Measurements from ENCODE around the gene CAGE1. TPM values are rescaled to one million over a fixed set of nuclear protein-coding genes. Genes with fewer than 3 reads are reported as not detected.
"Not testable (repeated sequence)": the region's sequence is repeated elsewhere in the genome, so short reads cannot be mapped to it uniquely, and the experiment has no call there.

CAGE1 gene
- total and polyA plus RNA-seq, 2 donors (not counting 3 experiments of a cell fraction or from before 2014, with no cell fraction given), result not detected

DNA sequence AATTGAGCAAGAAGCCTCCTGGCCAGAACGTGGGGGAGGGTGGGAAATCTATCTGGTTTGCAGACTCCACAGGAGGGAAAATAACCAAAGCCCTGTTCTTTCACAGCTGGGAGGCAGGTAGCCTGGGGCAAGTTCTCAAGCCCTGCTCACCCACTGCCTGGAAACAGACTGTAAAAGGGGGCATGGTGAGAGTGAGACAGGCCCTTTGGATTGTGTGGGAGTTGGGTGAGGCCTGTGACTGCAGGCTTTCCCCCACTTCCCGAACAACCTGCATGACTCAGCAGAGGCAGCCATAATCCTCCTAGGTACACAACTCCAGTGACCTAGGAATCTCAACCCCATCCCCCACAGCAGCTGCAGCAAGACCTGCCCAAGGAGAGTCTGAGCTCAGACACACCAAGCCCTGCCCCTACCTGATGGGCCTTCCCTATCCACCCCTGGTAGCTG lies 42.0 kb downstream of the CAGE1 start:
- dilution Hi-C loops (cut with MboI; ENCODE audit: extremely low pct_ligation_motif_present, low sequenced_read_pairs); H3K4me1 ChIP-seq (ENCODE audit: control insufficient read depth, extremely low read depth, insufficient read depth, low read length); H3K9me1 ChIP-seq (replicated peaks; ENCODE audit: control insufficient read depth, extremely low read depth, insufficient read depth, low read length); H3K27ac ChIP-seq (ENCODE audit: insufficient read depth, low read depth, low read length); H3K9me3 ChIP-seq (replicated peaks; ENCODE audit: control insufficient read depth, insufficient read depth, low read length); FAIRE-seq; H3K9ac ChIP-seq (replicated peaks; ENCODE audit: extremely low read depth, insufficient read depth, low read length); H3K4me3 ChIP-seq (replicated peaks in 1 of 3; ENCODE audit: insufficient read depth in 1 of 3, low read depth in 1 of 3, low read length in 3 of 3); H3K79me2 ChIP-seq (ENCODE audit: control insufficient read depth, insufficient read depth, low read length); BruUV-seq (replicated peaks); H4K20me1 ChIP-seq (replicated peaks; ENCODE audit: control insufficient read depth, extremely low read depth, insufficient read depth, low read length); H2AFZ ChIP-seq (ENCODE audit: low read depth, low read length); POLR2A ChIA-PET; H3K4me2 ChIP-seq (ENCODE audit: insufficient read depth, low read length); CTCF ChIA-PET; DNase-seq (ENCODE audit: low read depth, low spot score); H3K27me3 ChIP-seq (ENCODE audit: control insufficient read depth in 2 of 2, insufficient read depth in 2 of 2, low read length in 2 of 2); intact Hi-C loops (cut with micrococcal nuclease); H3K36me3 ChIP-seq (ENCODE audit: control insufficient read depth in 2 of 2, extremely low read depth in 1 of 2, insufficient read depth in 2 of 2, low read length in 2 of 2): not testable (repeated sequence)

DNA sequence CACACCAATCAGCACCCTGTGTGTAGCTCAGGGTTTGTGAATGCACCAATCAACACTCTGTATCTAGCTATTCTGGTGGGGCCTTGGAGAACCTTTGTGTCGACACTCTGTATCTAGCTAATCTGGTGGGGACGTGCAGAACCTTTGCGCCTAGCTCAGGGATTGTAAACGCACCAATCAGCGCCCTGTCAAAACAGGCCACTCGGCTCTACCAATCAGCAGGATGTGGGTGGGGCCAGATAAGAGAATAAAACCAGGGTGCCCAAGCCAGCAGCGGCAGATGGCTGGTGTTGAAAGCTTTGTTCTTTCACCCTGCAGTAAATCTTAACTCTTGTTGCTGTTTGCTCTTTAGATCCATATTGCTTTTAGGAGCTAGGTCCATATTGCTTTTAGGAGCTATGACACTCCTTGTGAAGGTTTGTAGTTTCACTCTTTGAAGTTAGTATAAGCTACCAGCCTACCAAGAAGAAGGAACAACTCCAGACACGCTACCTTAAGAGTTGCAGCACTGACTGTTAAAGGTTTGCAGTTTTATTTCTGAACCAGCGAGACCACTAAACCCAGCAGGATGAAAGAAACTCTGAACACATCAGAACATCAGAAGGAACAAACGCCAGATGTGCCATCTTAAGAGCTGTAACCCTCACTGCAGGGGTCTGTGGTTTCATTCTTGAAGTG lies 44.6 kb downstream of the CAGE1 start:
- H3K79me2 ChIP-seq (ENCODE audit: control insufficient read depth, insufficient read depth, low read length); H3K4me3 ChIP-seq (replicated peaks in 1 of 3; ENCODE audit: insufficient read depth in 1 of 3, low read depth in 1 of 3, low read length in 3 of 3); H3K36me3 ChIP-seq (ENCODE audit: control insufficient read depth in 2 of 2, extremely low read depth in 1 of 2, insufficient read depth in 2 of 2, low read length in 2 of 2); H4K20me1 ChIP-seq (replicated peaks; ENCODE audit: control insufficient read depth, extremely low read depth, insufficient read depth, low read length); H3K9me3 ChIP-seq (replicated peaks; ENCODE audit: control insufficient read depth, insufficient read depth, low read length); H3K4me2 ChIP-seq (ENCODE audit: insufficient read depth, low read length); H2AFZ ChIP-seq (ENCODE audit: low read depth, low read length); H3K4me1 ChIP-seq (ENCODE audit: control insufficient read depth, extremely low read depth, insufficient read depth, low read length); H3K9ac ChIP-seq (replicated peaks; ENCODE audit: extremely low read depth, insufficient read depth, low read length); dilution Hi-C loops (cut with MboI; ENCODE audit: extremely low pct_ligation_motif_present, low sequenced_read_pairs); H3K27ac ChIP-seq (ENCODE audit: insufficient read depth, low read depth, low read length); H3K27me3 ChIP-seq (ENCODE audit: control insufficient read depth in 2 of 2, insufficient read depth in 2 of 2, low read length in 2 of 2); DNase-seq (ENCODE audit: low read depth, low spot score); FAIRE-seq; H3K9me1 ChIP-seq (replicated peaks; ENCODE audit: control insufficient read depth, extremely low read depth, insufficient read depth, low read length); POLR2A ChIA-PET; BruUV-seq (replicated peaks); intact Hi-C loops (cut with micrococcal nuclease): not testable (repeated sequence)
- CTCF ChIA-PET, result interaction anchor here (0.6 to 1.5 kb wide), 3 partner anchors 17 to 163 kb away, joined by 3 to 4 read pairs (median 3); no protein-coding TSS in a partner anchor

Measured in endothelial cell of umbilical vein (primary cell).